Hippocampal formation (tissue), 2 donors: ENCODE data around the gene CUL3.
"Not testable (repeated sequence)": the region's sequence is repeated elsewhere in the genome, so short reads cannot be mapped to it uniquely, and the experiment has no call there.

Experiments
- DNase-seq, 2 donors: peaks; one replicate each; lab custom pipeline; 2025; lab: John Stamatoyannopoulos, UW

Gene CUL3

DNA sequence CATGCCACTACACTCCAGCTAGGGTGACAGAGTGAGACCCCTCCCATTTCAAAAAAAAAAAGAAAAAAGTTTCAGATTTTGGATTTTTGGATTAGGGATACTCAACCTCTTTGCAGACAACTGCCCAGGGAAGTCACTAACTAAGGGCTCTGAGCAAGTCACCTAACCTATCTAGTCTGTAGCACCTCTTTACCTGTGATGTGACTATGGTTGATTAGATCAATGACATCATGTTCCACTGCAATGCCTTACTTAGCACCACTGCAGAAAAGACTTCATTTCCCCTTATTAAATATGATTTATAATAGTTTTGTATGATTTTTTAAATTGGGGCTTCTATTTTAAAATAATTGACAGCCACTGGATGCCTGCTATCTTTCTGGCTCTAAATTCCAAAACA, 41.2 kb downstream of the CUL3 start:
- no peak for DNase-seq

DNA sequence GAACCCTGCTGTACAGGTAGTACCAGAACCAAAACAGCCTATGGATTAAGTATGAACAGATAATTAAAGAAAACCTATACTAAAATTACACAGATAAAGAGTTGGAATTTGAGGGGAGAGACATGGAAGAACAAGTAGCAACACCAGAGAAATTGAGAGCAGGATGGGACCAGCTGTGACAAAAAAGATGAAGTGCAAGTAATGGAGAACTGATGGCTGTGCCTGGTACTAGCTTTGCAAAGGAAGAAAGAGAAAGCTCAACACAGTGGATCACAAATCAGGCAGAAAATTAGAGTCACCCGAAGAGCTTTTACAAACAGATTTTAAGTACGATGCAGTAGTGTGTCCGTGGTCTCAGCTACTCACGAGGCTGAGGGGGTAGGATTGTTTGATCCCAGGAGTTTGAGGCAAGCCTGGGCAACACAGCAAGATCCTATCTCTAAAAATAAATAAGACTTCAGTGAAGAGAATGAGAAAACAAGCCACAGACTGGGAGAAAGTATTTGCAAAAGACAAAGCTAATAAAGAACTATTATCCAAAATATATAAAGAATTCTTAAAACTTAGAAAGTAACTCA, 46.5 kb downstream of the CUL3 start:
- no peak for DNase-seq

DNA sequence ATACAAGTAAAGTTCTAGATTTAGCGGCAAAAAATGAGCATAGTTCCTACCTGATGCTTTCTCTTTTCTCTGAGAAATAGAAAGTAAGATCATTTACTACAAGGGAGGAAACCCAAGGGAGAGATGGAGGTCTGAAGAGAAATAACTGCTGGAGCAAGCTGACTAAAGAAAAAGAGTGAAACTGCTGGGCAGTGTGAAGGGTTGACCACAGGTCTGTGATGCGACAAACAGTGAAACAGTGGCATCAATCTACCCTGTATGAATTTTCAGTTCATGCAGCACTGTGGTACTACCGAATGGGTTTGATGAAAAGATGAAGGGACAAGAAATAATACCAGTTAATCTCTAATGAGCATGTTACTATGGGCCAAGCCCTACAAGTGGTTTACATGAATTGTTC, 52.2 kb downstream of the CUL3 start:
- DNase-seq: no peak

DNA sequence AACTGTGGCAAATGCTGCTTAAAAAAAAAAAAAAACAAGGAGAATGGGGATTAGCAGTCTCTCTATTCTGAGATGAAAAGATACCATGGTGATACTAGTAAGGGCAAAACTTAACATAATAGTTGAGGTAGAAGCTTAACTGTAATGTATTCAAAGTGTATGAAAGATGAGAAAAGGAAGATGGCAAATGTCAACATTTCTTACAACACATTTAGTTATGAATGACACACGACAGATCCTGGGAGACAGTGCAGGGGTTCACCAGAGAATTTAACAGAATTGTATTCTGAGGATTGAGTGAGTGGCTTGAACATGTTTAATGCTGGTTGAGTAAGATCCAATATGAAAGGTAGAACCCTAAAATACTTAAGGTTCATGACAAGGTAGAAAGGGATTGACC, 52.7 kb downstream of the CUL3 start:
- DNase-seq: no peak

DNA sequence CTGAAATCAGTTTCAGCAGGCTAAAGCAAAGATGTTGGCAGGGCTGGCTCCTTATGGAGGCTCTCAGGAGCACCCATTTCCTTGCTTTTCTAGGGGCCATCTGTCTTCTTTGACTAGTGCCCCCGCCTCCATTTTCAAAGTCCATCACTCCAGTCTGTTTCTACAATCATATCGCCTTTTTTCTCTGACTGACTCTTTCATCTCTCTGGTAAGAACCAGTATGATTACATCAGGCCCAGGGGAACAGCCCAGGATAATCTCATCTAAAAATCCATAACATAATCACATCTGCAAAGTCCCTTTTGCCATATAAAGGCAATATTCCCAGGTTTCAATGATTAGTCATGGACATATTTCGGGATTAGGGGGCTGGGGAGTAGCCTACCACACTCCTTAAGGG, 57.0 kb downstream of the CUL3 start:
- DNase-seq: no peak

DNA sequence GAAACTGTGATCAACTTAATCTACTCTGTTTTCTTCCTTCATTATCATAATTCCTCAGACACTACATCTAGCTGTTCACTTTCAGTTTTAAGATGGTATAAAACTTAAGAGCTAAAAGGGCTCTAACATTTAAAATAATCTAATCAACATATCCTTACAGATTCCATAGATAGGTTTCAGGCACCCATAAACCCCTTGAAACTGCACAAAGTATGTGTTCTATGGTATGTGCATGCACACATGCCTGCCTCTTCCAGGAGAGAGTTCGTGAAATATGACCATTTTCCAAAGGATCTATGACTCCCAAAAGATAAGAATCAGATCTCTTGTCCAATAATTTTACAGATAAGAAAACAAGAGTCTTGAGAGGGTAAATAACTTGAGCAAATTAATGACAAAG, 59.4 kb downstream of the CUL3 start:
- DNase-seq: no peak

DNA sequence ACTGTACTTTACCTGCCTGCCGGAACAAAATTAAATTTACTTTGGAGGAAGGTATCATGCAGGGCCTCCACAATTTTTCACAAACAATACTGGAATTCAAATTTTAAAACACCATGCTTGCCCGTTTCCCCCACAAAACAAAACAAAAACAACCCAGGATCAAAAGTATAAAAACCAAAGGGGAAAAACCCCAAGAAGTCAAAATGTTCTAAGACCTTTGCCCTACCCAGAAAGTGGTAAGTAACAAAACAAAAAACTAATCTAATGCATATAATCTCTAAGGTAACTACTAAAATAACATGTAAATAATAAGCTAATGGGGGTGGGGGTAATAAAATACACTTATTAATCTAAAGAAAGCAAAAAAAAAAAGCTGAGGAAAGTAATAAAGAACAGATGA, 60.5 kb downstream of the CUL3 start:
- DNase-seq: no peak

DNA sequence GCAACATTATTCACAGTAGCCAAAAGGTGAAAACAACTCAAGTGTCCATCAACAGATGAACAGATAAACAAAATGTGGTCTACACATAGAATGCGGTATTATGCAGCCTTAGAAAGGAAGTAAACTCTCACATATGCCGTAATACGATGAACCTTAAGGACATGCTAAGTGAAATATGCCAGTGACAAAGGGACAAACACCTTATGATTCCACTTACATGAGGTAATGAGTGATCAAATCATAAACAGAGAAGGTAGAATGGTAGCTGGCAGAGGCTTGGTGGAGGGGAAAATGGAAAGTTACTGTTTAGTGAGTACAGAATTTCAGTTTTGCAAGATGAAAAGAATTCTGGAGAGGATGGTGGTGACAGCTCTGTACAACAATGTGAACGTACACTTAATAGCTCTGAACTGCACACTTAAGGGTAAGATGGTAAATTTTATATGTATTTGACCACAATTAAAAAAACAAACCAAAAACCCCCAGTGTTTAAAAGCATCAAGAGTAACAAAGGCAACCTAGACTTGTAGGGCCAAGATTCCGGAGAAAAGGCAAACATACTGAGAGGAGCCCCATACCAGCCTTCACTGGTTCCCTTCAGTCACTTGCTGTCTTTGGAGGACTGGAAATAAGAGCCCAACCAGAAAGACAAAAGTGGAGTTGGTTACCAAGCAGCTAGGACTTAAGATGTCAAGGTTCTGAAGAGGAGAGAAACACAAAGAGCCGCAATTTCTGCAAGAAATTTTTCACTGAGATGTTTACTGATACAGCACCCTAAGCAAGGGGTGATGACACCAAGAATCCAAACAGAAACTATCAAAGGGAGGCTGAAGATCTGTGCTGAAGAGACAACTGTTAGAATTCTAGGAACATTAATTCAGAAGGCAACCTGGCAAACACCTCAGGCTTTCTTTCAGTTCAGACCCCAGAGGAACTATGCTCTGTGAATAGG, 61.3 kb downstream of the CUL3 start:
- DNase-seq: no peak

DNA sequence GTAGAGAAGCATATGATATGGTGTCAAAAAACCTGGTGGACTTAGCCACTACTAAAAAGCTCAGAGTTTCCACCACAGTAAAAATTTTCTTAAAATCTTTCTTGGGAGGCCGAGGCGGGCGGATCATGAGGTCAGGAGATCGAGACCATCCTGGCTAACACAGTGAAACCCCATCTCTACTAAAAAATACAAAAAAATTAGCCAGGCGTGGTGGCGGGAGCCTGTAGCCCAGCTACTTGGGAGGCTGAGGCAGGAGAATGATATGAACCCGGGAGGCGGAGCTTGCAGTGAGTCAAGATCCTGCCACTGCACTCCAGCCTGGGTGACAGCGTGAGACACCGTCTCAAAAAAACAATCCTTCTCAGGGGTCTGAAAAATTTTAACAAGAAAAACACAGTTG, 62.7 kb downstream of the CUL3 start:
- not testable (repeated sequence) for DNase-seq

DNA sequence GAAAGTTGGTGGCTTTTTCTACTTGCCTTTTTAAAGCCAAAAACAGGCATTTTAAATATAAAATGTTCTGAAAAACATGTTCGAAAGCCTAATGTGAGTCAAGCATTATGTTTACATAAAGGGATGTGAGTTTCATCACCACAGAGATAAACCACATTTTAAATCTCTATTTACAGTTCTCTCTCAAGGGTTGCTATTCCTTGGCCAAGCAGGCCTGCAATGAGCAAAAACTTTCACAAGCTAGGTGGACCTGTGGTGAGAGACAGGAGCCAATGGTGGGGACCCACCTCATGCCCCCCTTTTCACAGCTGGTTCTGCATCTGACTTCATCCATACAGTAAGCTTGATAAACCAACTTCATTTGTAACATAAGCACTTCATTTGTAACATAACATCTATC, 65.1 kb downstream of the CUL3 start:
- DNase-seq: no peak

DNA sequence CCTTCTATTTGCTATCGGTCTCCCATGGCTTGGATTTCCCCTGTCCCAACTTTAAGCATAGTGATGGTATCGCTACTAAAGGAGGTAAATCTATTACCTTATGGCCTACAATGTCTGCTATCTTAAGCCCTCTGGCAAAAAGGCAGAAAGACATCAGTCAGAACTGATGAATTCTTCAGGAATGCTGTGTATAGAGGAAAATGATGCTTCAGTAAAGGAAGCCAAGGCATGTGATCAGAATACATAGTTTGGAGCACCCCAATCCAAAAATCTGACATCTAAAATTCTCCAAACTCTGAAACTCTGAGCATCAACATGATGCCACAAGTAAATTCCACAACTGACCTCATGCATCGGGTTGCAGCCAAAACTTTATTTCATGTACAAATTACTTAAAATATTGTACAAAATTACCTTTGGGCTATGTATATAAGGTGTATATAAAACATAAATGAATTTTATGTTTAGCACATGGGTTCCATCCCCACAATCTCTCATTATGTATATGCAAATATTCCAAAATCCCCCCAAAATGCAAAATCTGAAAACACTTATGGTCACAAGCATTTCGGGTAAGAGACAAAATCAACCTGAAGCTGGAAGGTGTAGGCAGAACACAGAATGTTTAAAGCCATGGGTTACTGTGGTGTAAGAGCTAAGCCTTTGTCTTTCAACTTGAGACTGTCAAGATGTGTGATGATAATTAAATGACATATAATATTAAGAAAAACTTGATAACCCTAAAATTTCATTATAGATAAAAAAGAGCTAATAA, 66.2 kb downstream of the CUL3 start:
- no peak for DNase-seq

DNA sequence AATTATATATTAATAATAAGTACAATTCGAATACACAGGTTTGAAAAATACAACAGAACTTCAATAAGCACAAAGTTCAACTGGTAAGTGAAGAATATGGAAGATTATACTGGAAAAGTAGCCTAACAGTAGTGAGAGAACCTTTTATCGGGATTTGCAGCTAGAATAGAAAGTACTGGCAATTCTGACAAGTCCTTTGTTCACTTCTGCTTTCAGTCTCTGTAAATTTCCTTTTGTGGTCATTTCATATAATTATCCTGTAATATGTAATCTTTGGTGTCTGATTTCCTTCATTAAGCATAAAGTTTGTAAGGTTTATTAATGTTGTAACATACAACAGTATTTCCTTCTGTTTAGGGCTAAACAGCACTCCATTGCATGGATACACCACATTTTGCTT, 67.2 kb downstream of the CUL3 start:
- no peak for DNase-seq

DNA sequence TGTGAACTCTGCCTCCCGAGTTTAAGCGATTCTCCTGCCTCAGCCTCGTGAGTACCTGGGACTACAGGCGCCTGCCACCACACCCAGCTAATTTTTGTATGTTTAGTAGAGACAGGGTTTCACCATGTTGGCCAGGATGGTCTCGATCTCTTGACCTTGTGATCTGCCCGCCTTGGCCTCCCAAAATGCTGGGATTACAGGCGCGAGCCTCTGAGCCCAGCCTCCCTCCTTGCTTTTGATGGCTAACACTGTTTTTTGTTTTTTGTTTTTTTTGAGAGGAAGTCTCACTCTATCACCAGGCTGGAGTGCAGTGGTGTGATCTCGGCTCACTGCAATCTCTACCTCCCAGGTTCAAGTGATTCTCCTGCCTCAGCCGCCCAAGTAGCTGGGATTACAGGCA, 68.8 kb downstream of the CUL3 start:
- not testable (repeated sequence) for DNase-seq

DNA sequence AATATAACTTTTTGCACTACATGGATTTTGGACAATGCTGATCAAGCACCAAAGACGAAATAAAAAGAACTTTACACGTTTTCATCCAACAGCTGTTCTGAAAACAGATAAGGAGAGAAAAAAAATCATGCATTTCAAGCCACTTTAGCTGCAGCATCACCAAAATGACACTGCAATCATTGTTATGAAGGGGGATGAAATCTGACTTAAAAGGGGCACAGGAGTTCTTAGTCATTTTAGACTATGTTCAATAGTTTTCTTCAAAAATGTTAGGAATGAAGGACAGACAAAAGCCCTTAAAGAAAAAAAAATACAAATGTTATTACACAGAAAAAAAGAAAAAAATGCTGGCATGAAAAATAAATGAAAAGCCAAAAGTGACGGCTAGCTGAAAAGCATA, 71.2 kb downstream of the CUL3 start:
- DNase-seq: no peak

DNA sequence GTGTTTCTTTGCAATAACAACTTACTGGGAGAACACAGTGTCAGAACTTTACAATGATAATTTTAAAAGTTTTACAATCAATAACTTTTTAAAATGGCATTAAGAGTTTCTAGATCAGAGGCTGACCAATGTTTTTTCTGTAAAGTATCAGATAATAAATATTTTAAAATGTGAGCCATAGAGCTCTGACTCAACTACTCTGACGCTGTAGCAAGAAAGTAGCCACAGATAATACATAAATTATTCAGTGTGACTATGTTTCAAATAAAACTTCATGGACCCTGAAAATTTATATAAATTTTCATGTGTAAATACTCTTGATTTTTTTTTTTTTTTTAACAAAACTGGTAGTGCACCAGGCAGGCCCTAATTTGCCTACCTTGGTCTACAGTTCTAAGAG, 77.4 kb downstream of the CUL3 start:
- no peak for DNase-seq

DNA sequence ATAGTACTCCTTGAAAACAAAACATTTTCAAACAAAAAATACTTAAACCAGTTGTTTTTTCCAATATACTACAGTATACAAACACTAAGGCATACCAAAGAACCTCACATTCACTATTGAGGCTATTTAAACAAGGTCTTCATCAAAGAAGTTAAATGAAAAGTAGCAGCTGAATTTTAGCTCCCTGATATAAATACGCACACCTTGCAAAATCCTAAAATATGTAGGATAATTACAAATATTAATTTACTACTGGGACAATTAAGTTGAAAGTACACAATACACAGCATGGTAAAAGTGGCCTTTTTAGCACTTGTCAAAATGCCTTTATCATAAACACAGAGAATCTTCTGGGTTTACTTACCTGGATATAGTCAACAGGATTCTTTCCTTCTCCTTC, 78.7 kb downstream of the CUL3 start:
- DNase-seq: no peak

DNA sequence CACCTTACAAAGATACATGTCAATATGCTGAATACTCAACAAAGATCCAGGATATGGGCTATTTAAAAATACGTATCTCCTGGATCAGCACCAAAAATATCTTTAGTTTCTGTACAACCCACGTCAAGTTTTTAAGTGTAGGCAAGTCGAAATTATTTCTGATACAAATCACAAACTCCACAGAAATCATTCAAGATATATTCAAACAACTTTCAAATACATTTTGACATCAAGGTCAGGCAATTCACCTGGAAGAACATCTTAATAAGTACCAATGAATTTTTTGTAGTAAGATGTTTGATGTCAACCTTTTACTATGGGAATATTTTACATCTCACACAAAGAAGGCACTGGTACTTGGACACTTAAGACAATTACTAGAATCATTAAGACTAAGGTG, 86.2 kb downstream of the CUL3 start:
- DNase-seq: no peak

DNA sequence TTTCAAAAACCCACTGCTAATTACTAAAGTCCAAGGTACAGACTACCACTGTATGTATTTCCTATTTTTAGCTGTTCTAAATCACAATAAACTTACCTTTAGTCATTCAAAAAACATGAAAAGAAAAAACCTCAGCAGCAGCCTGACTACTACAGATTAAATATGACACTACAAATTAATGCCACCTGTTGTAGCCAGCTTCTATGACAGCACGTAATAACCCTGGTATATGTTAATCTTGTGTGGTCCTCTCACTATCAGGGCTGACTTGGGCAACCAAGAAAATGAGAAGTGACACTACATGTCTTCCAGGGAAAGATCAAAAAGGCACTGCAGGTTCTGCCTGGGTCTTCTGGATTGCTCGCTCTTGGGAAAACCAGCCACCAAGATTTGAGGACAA, 92.6 kb downstream of the CUL3 start:
- DNase-seq: no peak

DNA sequence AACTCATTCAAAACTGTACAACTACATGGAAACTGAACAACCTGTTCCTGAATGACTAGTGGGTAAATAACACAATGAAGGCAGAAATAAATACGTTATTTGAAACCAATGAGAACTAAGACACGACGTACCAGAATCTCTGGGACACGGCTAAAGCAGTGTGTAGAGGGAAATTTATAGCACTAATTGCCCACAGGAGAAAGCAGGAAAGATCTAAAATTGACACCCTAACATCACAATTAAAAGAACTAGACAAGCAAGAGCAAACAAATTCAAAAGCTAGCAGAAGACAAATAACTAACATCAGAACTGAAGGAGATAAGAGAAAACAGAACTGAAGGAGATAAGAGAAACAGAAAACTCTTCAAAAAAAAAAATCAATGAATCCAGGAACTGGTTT, 97.2 kb downstream of the CUL3 start:
- not testable (repeated sequence) for DNase-seq

DNA sequence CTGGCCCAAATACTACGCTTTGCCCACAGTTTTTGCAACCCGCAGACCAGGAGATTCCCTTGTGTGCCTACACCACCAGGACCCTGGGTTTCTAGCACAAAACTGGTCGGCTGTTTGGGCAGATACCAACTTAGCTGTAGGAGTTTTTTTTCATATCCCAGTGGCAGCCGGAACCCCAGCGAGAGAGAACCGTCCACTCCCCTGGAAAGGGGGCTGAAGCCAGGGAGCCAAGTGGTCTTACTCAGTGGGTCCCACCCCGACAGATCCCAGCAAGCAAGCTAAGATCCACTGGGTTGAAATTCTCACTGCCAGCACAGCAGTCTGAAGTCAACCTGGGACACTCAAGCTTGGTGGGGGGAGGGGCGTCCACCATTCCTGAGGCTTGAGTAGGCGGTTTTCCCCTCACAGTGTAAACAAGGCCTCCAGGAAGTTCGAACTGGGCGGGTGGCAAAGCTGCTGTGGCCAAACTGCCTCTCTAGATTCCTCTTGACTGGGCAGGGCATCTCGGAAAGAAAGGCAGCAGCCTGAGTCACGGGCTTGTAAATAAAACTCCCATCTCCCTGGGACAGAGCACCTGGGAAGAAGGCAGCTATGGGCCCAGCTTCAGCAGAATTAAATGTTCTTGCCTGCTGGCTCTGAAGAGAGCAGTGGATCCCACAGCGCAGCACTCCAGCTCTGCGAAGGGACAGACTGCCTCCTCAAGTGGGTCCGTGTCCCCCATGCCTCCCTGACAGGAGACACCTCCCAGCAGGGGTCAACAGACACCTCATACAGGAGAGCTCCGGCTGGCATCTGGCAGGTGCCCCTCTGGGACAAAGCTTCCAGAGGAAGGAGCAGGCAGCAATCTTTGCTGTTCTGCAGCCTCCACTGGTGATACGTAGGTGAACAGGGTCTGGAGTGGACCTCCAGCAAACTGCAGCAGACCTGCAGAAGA, 99.8 kb downstream of the CUL3 start:
- not testable (repeated sequence) for DNase-seq

DNA sequence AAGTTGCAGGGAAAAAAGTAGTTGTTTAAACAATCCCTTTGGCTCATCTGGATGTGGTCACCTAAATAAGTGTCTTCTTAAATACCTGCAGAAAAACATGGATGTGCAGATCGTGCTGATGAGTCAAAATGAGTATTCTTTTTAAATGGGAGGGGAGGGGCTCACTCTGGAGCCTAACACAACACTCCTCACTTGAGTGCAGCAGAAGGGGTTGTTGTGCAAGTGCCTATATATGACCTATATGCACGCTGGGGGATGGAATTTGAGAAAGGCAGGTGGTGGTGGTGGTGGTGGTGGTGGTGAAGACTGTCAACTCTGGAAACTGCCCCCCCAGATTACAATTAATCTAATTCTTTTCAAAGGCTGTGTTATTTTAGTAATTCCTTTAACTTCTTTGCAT, 105.3 kb downstream of the CUL3 start:
- DNase-seq: no peak

DNA sequence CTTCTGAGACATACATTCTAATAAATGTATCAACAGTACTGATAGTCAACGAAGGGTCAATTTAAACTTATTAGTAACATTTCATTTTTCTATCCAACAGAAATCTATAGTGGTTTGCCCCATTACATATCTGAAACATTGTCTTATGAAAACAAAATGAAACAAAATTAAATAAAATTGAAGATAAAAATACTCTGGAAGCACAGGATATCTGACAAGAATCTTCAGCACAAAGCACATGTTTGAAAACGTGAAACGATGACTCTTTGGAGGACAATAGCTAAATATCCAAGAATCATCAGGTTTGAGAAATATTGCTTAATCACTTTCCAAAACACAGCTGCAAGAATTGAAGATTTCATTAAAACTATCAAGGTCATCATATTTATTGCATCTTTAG, 112.3 kb downstream of the CUL3 start:
- DNase-seq: no peak
